ENCODE results near the gene OST4. TPM values are rescaled to one million over a fixed set of nuclear protein-coding genes. Genes with fewer than 3 reads are reported as not detected.

Gene OST4
- total RNA-seq, 1 experiment from 2014 or later: 166 TPM

DNA sequence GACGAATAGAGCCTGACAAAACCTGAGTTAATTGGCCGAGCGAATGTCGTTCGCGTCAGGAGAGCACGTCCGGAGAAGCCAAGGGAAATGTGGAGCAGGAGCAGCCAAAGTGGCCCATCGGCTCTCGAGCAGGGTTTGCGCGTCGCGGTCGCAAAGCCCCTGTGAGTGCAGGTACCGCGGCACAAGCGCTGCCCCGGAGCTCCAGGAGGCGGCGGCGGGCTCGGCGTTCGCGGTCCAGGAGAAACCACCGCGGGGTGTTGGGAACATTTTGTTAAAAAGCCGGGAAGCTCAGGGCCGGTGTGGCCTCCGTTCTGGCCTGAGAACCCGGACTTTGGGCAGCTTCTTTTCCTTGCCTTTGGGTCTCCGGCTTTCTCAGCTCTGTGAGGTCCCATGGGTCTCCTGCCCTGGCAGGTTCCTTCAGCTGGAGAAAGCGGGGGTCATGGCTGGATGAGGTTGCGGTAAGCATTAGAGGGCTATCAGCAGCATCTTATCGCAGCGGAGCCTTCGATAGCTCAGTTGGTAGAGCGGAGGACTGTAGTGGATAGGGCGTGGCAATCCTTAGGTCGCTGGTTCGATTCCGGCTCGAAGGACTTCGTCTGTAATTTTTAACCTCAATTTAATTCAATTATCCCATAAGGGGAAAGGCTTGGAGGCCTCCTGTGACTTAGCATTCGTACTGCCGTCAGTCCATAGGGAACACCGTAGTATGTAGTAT, 21.0 kb downstream of the OST4 start:
- H4K20me1 ChIP-seq (ENCODE audit: insufficient read depth): no peaks in the 10 kb centered on the region
- no peaks in the 10 kb centered on the region for H3K79me2 ChIP-seq (ENCODE audit: low read depth)
- DNase-seq: peak; percentile 93 to 95
- peak overlapping the region; percentile 80 for H3K4me2 ChIP-seq
- H3K4me1 ChIP-seq (replicated peaks; ENCODE audit: insufficient read depth): peaks cover 14% of the 10 kb centered on the region
- H3K36me3 ChIP-seq (ENCODE audit: low read depth): peaks cover 8% of the 10 kb centered on the region
- H3K9me2 ChIP-seq (ENCODE audit: insufficient read depth): no peaks in the 10 kb centered on the region
- peak overlapping the region; percentile 86 for H2AFZ ChIP-seq
- no peaks in the 10 kb centered on the region for H3K27me3 ChIP-seq (ENCODE audit: insufficient read depth, low read depth)
- H3K4me3 ChIP-seq: peak overlapping the region; percentile 98
- no peaks in the 10 kb centered on the region for H3K9me3 ChIP-seq (ENCODE audit: insufficient read depth, low read depth)
- intact Hi-C loops (cut with micrococcal nuclease; ENCODE audit: unreplicated experiment): loop anchor here (1.0 kb wide), 2 partner anchors 17 to 89 kb away; no protein-coding TSS in a partner anchor
- peaks cover 22% of the 10 kb centered on the region for H3F3A ChIP-seq (ENCODE audit: insufficient read depth, low read depth)
- ChIA-PET CTCF (interaction anchor here (0.9 kb wide), 1 partner anchor 89 kb away, joined by 5 read pairs; no protein-coding TSS in a partner anchor), POLR2A (ENCODE audit: unreplicated experiment) (interaction anchor here (0.5 to 0.8 kb wide), 4 partner anchors 37 to 488 kb away, joined by 3 to 7 read pairs (median 4); no protein-coding TSS in a partner anchor)
- no TSS peak for BruUV-seq (replicated peaks)
- TF ChIP-seq, protein P1, sequence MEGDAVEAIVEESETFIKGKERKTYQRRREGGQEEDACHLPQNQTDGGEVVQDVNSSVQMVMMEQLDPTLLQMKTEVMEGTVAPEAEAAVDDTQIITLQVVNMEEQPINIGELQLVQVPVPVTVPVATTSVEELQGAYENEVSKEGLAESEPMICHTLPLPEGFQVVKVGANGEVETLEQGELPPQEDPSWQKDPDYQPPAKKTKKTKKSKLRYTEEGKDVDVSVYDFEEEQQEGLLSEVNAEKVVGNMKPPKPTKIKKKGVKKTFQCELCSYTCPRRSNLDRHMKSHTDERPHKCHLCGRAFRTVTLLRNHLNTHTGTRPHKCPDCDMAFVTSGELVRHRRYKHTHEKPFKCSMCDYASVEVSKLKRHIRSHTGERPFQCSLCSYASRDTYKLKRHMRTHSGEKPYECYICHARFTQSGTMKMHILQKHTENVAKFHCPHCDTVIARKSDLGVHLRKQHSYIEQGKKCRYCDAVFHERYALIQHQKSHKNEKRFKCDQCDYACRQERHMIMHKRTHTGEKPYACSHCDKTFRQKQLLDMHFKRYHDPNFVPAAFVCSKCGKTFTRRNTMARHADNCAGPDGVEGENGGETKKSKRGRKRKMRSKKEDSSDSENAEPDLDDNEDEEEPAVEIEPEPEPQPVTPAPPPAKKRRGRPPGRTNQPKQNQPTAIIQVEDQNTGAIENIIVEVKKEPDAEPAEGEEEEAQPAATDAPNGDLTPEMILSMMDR (conservative IDR thresholded peaks at IDR 0.05): peak; percentile 28; the same call in 1 of the 2 replicates
- TF ChIP-seq EZH2 (IDR thresholded peaks at IDR 0.05; ENCODE audit: low read depth): no peak
- H3K27ac ChIP-seq: peak overlapping the region; percentile 70

DNA sequence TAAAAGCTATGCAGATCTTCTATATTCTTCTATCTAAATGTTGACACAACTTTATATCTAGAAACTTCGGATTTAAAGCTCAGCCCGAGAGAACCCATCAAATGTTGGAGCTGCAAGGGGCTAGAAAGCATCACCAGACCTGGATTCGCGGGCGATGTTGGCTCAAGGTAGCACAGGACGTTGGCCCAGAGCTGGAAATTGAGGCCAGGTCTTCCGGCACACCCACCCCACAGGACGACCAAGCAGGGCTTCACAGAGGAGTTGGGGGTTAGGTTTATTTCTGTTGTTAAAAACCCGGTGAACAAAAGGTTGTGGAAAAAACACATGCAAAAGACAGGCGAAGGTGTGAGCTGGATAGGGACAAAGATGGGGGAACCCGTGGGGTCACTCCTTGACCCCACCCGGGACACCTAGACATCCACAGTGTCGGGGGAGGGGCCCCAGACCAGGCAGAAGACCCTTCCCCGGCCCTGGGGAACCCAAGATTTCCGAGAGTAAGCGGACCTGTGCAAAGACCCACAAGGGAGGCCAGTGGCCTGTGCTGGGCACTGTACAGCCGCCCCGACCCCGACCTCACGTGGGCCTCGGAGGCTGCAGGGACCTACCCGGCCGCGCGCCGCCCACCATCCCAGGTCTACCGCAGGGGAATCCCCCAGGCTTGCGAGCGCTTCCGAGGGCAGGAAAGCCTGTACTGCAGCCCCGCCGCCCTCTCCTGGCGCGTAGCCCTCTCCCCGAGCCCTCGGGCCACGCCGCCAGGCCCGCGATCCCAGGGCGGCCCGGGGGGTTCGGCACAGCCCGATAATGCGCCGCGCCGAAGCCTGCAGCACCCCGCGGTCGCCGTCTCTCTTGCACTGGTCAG, 21.8 kb downstream of the OST4 start:
- Histone ChIP-seq H3K4me3 (peak overlapping the region; percentile 98), H3K9me3 (ENCODE audit: insufficient read depth, low read depth) (no peaks in the 10 kb centered on the region), H3K9me2 (ENCODE audit: insufficient read depth) (no peaks in the 10 kb centered on the region), H3K27ac (peak overlapping the region; percentile 70), H3K79me2 (ENCODE audit: low read depth) (no peaks in the 10 kb centered on the region), H4K20me1 (ENCODE audit: insufficient read depth) (no peaks in the 10 kb centered on the region), H3K4me1 (replicated peaks; ENCODE audit: insufficient read depth) (peaks cover 14% of the 10 kb centered on the region), H3K4me2 (peak overlapping the region; percentile 80), H3F3A (ENCODE audit: insufficient read depth, low read depth) (peaks cover 22% of the 10 kb centered on the region), H2AFZ (peak overlapping the region; percentile 86), H3K27me3 (ENCODE audit: insufficient read depth, low read depth) (no peaks in the 10 kb centered on the region), H3K36me3 (ENCODE audit: low read depth) (0 out of 2 replicates have a peak, but pooled peaks cover under 1% of the 10 kb centered on the region)
- no peak for DNase-seq
- no peak for TF ChIP-seq EZH2 (IDR thresholded peaks at IDR 0.05; ENCODE audit: low read depth)
- TF ChIP-seq, protein P1 (conservative IDR thresholded peaks at IDR 0.05): no peak
- intact Hi-C loops (cut with micrococcal nuclease; ENCODE audit: unreplicated experiment): loop anchor here (1.0 kb wide), 2 partner anchors 16 to 88 kb away; no protein-coding TSS in a partner anchor
- no TSS peak for BruUV-seq (replicated peaks)
- CTCF ChIA-PET: interaction anchor here (1.0 kb wide), 1 partner anchor 37 kb away, joined by 3 read pairs; the partner anchor contains the start of gene KHK
- POLR2A ChIA-PET (ENCODE audit: unreplicated experiment): interaction anchor here (0.7 to 0.8 kb wide), 2 partner anchors 39 to 487 kb away, joined by 4 to 7 read pairs; no protein-coding TSS in a partner anchor

DNA sequence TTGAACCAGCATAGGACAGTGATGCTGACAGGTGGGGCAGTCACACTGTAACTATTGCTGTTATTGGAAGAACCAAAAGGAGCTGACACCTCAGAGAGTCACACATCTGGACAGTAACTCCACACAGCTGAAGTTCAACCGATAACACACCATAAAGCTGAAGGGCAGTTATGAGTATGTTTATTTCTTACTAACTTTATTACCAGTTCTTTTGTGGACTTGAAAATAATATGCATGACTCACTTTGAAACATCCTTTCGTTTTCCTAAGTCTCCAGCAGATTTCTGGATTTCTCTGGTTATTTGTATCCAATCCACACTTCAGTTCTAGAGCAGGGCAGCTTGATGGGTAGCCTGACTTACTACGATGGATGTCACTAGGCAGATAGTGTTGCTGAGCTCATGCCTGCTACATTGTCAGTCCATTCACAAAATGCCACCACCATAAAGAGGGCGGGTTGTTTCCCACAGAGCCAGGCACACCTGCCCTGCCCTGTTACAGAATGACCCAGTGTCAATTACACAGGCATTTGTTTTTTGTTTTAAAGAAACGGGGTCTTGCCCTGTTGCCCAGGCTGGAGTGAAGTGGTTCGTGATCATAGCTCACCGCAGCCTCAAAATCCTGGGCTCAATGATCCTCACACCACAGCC, 28.3 kb downstream of the OST4 start:
- Histone ChIP-seq H3K27me3 (ENCODE audit: insufficient read depth, low read depth) (no peaks in the 10 kb centered on the region), H3K4me3 (no peak overlapping the region), H3K4me1 (replicated peaks; ENCODE audit: insufficient read depth) (no peaks in the 10 kb centered on the region), H4K20me1 (ENCODE audit: insufficient read depth) (no peaks in the 10 kb centered on the region; the same call in 1 of the 2 replicates), H3K36me3 (ENCODE audit: low read depth) (no peaks in the 10 kb centered on the region), H3K9me2 (ENCODE audit: insufficient read depth) (no peaks in the 10 kb centered on the region), H3F3A (ENCODE audit: insufficient read depth, low read depth) (peaks cover 4% of the 10 kb centered on the region), H3K79me2 (ENCODE audit: low read depth) (no peaks in the 10 kb centered on the region), H3K9me3 (ENCODE audit: insufficient read depth, low read depth) (no peaks in the 10 kb centered on the region), H2AFZ (no peak overlapping the region), H3K4me2 (no peak overlapping the region), H3K27ac (no peak overlapping the region)
- BruUV-seq (replicated peaks): no TSS peak
- ChIA-PET CTCF (no interaction called here), POLR2A (ENCODE audit: unreplicated experiment) (interaction anchor here (0.6 kb wide), 1 partner anchor 311 kb away, joined by 4 read pairs; no protein-coding TSS in a partner anchor)
- TF ChIP-seq EZH2 (IDR thresholded peaks at IDR 0.05; ENCODE audit: low read depth): no peak
- TF ChIP-seq, protein P1 (conservative IDR thresholded peaks at IDR 0.05): no peak
- intact Hi-C loops (cut with micrococcal nuclease; ENCODE audit: unreplicated experiment): no loop called here
- DNase-seq: no peak

All from PC-9 (cell line).